Measurements from ENCODE around the gene STT3B.

The STT3B gene

GRCh38 chr3:31670136-31670535, 137.4 kb downstream of the STT3B start:
- Histone ChIP-seq H3K18ac (ENCODE audit: low read length) (no peak overlapping the region), H3K23ac (ENCODE audit: low read length) (no peak overlapping the region), H2BK5ac (ENCODE audit: low read depth, low read length, poor library complexity) (no peak overlapping the region), H3K36me3 (ENCODE audit: control insufficient read depth in 1 of 2, insufficient read depth in 2 of 2, low read length in 2 of 2) (peaks cover 4 to 5% of the 10 kb centered on the region in 2 experiments), H3K4me3 (ENCODE audit: low read depth, low read length) (no peak overlapping the region), H2AK5ac (ENCODE audit: low read length) (no peak overlapping the region), H3K79me2 (ENCODE audit: control insufficient read depth, insufficient read depth, low read length, poor library complexity) (no peaks in the 10 kb centered on the region), H3K27ac (ENCODE audit: low read depth, low read length) (no peak overlapping the region), H4K12ac (ENCODE audit: low read depth, low read length) (no peak overlapping the region), H2BK12ac (ENCODE audit: low read length) (no peak overlapping the region), H3K14ac (ENCODE audit: low read length) (no peak overlapping the region), H4K8ac (ENCODE audit: low read depth, low read length) (no peak overlapping the region), H3K9me3 (ENCODE audit: insufficient read depth, low read depth, low read length) (no peaks in the 10 kb centered on the region), H3K27me3 (ENCODE audit: insufficient read depth, low read length) (no peaks in the 10 kb centered on the region), H3K79me1 (ENCODE audit: low read length) (no peaks in the 10 kb centered on the region), H2AFZ (ENCODE audit: insufficient read depth, low read length, poor library complexity) (no peak overlapping the region), H3K4ac (ENCODE audit: low read depth, low read length) (no peak overlapping the region), H3K9ac (ENCODE audit: low read length) (no peak overlapping the region), H2BK120ac (ENCODE audit: insufficient read depth, low read length, poor library complexity) (no peak overlapping the region), H3K4me2 (ENCODE audit: low read length) (no peak overlapping the region), H3K4me1 (ENCODE audit: control insufficient read depth in 1 of 2, insufficient read depth in 2 of 2, low read length in 2 of 2) (no peaks in the 10 kb centered on the region), H4K91ac (ENCODE audit: low read depth, low read length) (no peak overlapping the region)
- WGBS (ENCODE audit: extremely low coverage, insufficient coverage, insufficient read length) = no CpG with 5 or more reads among the region's 1 CpG
- peak in 1 of 2 donors; percentile 24 for DNase-seq

- Histone ChIP-seq H3K9ac (ENCODE audit: low read length) (no peak overlapping the region), H3K4me2 (ENCODE audit: low read length) (no peak overlapping the region), H3K18ac (ENCODE audit: low read length) (no peak overlapping the region), H2BK12ac (ENCODE audit: low read length) (no peak overlapping the region), H4K91ac (ENCODE audit: low read depth, low read length) (no peak overlapping the region), H3K36me3 (ENCODE audit: control insufficient read depth in 1 of 2, insufficient read depth in 2 of 2, low read length in 2 of 2) (peaks cover 4 to 5% of the 10 kb centered on the region in 2 experiments), H2BK120ac (ENCODE audit: insufficient read depth, low read length, poor library complexity) (no peak overlapping the region), H2BK5ac (ENCODE audit: low read depth, low read length, poor library complexity) (no peak overlapping the region), H3K4me3 (ENCODE audit: low read depth, low read length) (no peak overlapping the region), H4K12ac (ENCODE audit: low read depth, low read length) (no peak overlapping the region), H3K27me3 (ENCODE audit: insufficient read depth, low read length) (no peaks in the 10 kb centered on the region), H3K79me2 (ENCODE audit: control insufficient read depth, insufficient read depth, low read length, poor library complexity) (no peaks in the 10 kb centered on the region), H3K4me1 (ENCODE audit: control insufficient read depth in 1 of 2, insufficient read depth in 2 of 2, low read length in 2 of 2) (no peaks in the 10 kb centered on the region), H2AK5ac (ENCODE audit: low read length) (no peak overlapping the region), H3K9me3 (ENCODE audit: insufficient read depth, low read depth, low read length) (no peaks in the 10 kb centered on the region), H4K8ac (ENCODE audit: low read depth, low read length) (no peak overlapping the region), H3K23ac (ENCODE audit: low read length) (no peak overlapping the region), H3K4ac (ENCODE audit: low read depth, low read length) (no peak overlapping the region), H3K14ac (ENCODE audit: low read length) (no peak overlapping the region), H3K27ac (ENCODE audit: low read depth, low read length) (no peak overlapping the region), H2AFZ (ENCODE audit: insufficient read depth, low read length, poor library complexity) (no peak overlapping the region), H3K79me1 (ENCODE audit: low read length) (no peaks in the 10 kb centered on the region)
- WGBS (ENCODE audit: extremely low coverage, insufficient coverage, insufficient read length) = no CpG with 5 or more reads among the region's 9 CpGs
- no peak for DNase-seq
Observed at GRCh38 chr3:31670722-31671121, 138.0 kb downstream of the STT3B start.

- H4K8ac ChIP-seq (ENCODE audit: low read depth, low read length) = no peak overlapping the region
- H2BK120ac ChIP-seq (ENCODE audit: insufficient read depth, low read length, poor library complexity) = no peak overlapping the region
- peaks cover 4 to 5% of the 10 kb centered on the region in 2 experiments for H3K36me3 ChIP-seq (ENCODE audit: control insufficient read depth in 1 of 2, insufficient read depth in 2 of 2, low read length in 2 of 2)
- no peak overlapping the region for H3K4ac ChIP-seq (ENCODE audit: low read depth, low read length)
- WGBS (ENCODE audit: extremely low coverage, insufficient coverage, insufficient read length) = no CpG with 5 or more reads among the region's 2 CpGs
- no peak overlapping the region for H2BK5ac ChIP-seq (ENCODE audit: low read depth, low read length, poor library complexity)
- no peak overlapping the region for H3K14ac ChIP-seq (ENCODE audit: low read length)
- H3K23ac ChIP-seq (ENCODE audit: low read length) = no peak overlapping the region
- H4K12ac ChIP-seq (ENCODE audit: low read depth, low read length) = no peak overlapping the region
- H3K4me2 ChIP-seq (ENCODE audit: low read length) = no peak overlapping the region
- H3K79me1 ChIP-seq (ENCODE audit: low read length) = no peaks in the 10 kb centered on the region
- H3K18ac ChIP-seq (ENCODE audit: low read length) = no peak overlapping the region
- H2AK5ac ChIP-seq (ENCODE audit: low read length) = no peak overlapping the region
- H3K4me3 ChIP-seq (ENCODE audit: low read depth, low read length) = no peak overlapping the region
- no peaks in the 10 kb centered on the region for H3K9me3 ChIP-seq (ENCODE audit: insufficient read depth, low read depth, low read length)
- H3K4me1 ChIP-seq (ENCODE audit: control insufficient read depth in 1 of 2, insufficient read depth in 2 of 2, low read length in 2 of 2) = no peaks in the 10 kb centered on the region
- no peak overlapping the region for H2BK12ac ChIP-seq (ENCODE audit: low read length)
- H4K91ac ChIP-seq (ENCODE audit: low read depth, low read length) = no peak overlapping the region
- no peaks in the 10 kb centered on the region for H3K79me2 ChIP-seq (ENCODE audit: control insufficient read depth, insufficient read depth, low read length, poor library complexity)
- no peaks in the 10 kb centered on the region for H3K27me3 ChIP-seq (ENCODE audit: insufficient read depth, low read length)
- H3K9ac ChIP-seq (ENCODE audit: low read length) = no peak overlapping the region
- no peak for DNase-seq
- H2AFZ ChIP-seq (ENCODE audit: insufficient read depth, low read length, poor library complexity) = no peak overlapping the region
- no peak overlapping the region for H3K27ac ChIP-seq (ENCODE audit: low read depth, low read length)
Observed at GRCh38 chr3:31671451-31671850, 138.7 kb downstream of the STT3B start.

- Histone ChIP-seq H3K4me1 (ENCODE audit: control insufficient read depth in 1 of 2, insufficient read depth in 2 of 2, low read length in 2 of 2) (no peaks in the 10 kb centered on the region), H3K14ac (ENCODE audit: low read length) (no peak overlapping the region), H3K27ac (ENCODE audit: low read depth, low read length) (no peak overlapping the region), H3K79me1 (ENCODE audit: low read length) (no peaks in the 10 kb centered on the region), H3K4me3 (ENCODE audit: low read depth, low read length) (no peak overlapping the region), H3K36me3 (ENCODE audit: control insufficient read depth in 1 of 2, insufficient read depth in 2 of 2, low read length in 2 of 2) (peaks cover 4% of the 10 kb centered on the region in 2 experiments), H3K9ac (ENCODE audit: low read length) (no peak overlapping the region), H2AFZ (ENCODE audit: insufficient read depth, low read length, poor library complexity) (no peak overlapping the region), H4K91ac (ENCODE audit: low read depth, low read length) (no peak overlapping the region), H3K9me3 (ENCODE audit: insufficient read depth, low read depth, low read length) (no peaks in the 10 kb centered on the region), H2BK5ac (ENCODE audit: low read depth, low read length, poor library complexity) (no peak overlapping the region), H4K12ac (ENCODE audit: low read depth, low read length) (no peak overlapping the region), H3K79me2 (ENCODE audit: control insufficient read depth, insufficient read depth, low read length, poor library complexity) (no peaks in the 10 kb centered on the region), H3K18ac (ENCODE audit: low read length) (no peak overlapping the region), H2AK5ac (ENCODE audit: low read length) (no peak overlapping the region), H4K8ac (ENCODE audit: low read depth, low read length) (no peak overlapping the region), H3K4ac (ENCODE audit: low read depth, low read length) (no peak overlapping the region), H3K23ac (ENCODE audit: low read length) (no peak overlapping the region), H2BK120ac (ENCODE audit: insufficient read depth, low read length, poor library complexity) (no peak overlapping the region), H2BK12ac (ENCODE audit: low read length) (no peak overlapping the region), H3K4me2 (ENCODE audit: low read length) (no peak overlapping the region), H3K27me3 (ENCODE audit: insufficient read depth, low read length) (no peaks in the 10 kb centered on the region)
- no peak for DNase-seq
- no CpG with 5 or more reads among the region's 6 CpGs for WGBS (ENCODE audit: extremely low coverage, insufficient coverage, insufficient read length)
Observed at GRCh38 chr3:31671976-31672375, 139.3 kb downstream of the STT3B start.
